Muscle of arm (tissue), 12 donors: ENCODE data around the gene RHBDL1. TPM values are rescaled to one million over a fixed set of nuclear protein-coding genes. Genes with fewer than 3 reads are reported as not detected.

Experiments used
- DNase-seq: peaks from one replicate; pipeline ENCODE4 v3.0.0-alpha.2; 2013
- polyA plus RNA-seq, 12 donors: library from polyadenylated mRNA; unstranded; fragments of 120-200 nt; gene quantifications; one replicate each; pipeline ENCODE4 v1.2.1, GENCODE V29; 2013; ENCODE audit not compliant: insufficient read length in 12 of 12

RHBDL1 gene
- polyA plus RNA-seq, 12 donors: 0.69 to 2.6 (median 1.2) TPM; not detected in 2

GRCh38 chr16:652454-653305 lies 22.8 kb upstream of the RHBDL1 start:
- no peak for DNase-seq

GRCh38 chr16:654034-654433 lies 21.4 kb upstream of the RHBDL1 start:
- DNase-seq: no peak

DNA sequence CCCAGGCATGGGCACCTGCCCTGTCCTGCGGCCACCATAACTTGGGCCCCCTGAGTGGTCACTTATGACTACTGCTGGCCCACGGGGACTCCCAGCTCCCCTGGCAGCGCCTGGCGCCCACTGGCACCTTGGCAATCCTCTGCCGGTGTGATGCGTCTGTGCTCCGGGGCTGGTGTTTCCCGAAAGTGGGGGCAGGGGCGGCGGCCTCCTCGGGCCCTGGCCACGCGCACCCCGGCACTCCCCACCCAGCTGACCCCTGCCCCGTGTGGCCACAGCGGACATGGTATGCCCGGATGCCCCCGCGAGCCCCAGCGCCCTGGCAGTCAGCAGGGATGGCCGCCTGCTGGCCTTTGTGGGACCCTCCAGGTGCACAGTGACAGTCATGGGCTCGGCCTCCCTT lies 18.0 kb upstream of the RHBDL1 start:
- DNase-seq: no peak

- no peak for DNase-seq
These were observed 16.5 kb upstream of the RHBDL1 start for GRCh38 chr16:658679-659571.

- no peak for DNase-seq
These were observed 15.9 kb upstream of the RHBDL1 start for GRCh38 chr16:659618-660017.

GRCh38 chr16:660132-660458 lies 15.4 kb upstream of the RHBDL1 start:
- DNase-seq: no peak

DNA sequence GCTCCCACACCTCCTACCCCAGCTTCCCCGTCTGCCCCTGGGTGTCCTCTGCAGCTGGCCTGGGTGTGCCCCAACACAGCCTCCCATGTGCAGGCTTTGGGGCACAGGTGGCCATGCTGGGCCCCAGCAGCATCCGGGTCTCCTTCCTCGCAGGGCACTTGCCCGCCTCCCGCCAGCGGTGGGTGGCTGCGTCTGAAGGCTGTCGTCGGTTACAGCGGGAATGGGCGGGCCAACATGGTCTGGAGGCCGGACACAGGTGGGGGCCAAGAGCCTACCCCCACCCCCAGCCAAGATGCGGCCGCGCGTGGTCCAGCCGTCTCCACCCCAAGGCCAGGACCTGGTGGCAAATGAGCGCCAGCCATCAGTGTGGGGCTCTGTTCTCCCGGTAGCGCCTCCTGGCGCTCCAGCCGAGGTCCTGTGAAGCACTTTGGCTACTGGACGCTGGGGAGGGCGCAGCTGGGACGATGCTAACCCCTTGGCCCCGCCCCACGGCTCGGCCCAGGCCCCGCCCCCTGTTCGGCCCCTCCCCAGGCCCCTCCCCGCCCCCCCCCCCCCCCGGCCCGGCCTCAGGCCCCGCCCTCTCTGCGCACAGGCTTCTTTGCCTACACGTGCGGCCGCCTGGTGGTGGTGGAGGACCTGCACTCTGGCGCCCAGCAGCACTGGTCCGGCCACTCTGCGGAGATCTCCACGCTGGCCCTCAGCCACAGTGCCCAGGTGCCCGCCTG lies 14.8 kb upstream of the RHBDL1 start:
- peak; percentile 66 for DNase-seq

DNA sequence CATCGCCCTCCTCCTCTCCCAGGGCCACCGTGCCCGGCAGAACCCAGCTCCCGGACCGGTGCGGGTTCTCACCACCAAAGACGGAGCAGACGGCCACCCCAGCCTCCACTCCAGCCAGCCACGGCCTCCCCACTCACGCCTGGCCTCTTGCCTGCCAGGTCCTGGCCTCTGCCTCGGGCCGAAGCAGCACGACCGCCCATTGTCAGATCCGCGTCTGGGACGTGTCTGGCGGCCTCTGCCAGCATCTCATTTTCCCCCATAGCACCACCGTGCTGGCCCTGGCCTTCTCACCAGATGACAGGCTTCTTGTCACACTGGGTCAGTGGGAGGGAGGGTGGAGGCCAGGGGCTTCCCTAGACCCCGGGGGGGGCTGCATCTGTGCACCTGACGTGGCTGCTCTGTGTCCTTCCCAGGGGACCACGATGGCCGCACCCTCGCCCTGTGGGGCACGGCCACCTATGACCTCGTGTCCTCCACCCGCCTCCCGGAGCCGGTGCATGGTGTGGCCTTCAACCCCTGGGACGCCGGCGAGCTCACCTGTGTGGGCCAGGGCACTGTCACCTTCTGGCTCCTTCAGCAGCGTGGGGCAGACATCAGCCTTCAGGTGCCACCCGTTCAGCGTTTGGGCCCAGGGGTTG lies 14.2 kb upstream of the RHBDL1 start:
- DNase-seq: no peak

- no peak for DNase-seq
These were observed 13.4 kb upstream of the RHBDL1 start for GRCh38 chr16:662095-662494.

DNA sequence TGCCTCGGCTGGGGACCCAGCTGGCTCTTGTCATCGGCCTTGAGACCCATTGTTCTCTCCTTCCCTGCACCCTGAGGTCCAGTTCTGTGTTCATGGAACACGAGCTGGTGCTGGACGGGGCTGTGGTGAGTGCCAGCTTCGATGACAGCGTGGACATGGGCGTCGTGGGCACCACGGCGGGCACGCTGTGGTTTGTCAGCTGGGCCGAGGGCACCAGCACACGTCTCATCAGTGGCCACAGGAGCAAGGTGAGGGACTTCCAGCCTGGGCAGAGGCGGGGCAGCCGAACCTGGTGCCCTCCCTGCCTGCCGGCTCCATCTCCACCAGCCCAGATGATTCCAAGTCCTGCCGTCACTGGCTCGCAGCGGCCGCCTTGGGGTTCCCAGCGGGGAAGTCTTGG lies 12.9 kb upstream of the RHBDL1 start:
- no peak for DNase-seq

DNA sequence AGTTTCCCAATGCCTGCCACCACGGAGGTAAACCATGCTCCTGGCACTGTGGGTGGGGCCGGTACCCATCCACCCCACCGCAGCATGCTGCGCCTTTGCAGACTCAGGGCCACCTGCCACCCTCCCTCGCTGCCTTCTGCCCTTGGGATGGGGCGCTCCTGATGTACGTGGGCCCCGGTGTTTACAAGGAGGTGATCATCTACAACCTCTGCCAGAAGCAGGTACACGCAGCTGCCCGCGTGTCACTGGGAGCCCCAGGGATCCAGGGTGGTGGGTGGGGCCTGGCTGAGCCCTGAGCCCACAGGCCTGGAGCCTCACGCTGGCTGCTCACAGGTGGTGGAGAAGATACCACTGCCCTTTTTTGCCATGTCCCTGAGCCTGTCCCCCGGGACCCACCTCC lies 8.9 kb upstream of the RHBDL1 start:
- no peak for DNase-seq

DNA sequence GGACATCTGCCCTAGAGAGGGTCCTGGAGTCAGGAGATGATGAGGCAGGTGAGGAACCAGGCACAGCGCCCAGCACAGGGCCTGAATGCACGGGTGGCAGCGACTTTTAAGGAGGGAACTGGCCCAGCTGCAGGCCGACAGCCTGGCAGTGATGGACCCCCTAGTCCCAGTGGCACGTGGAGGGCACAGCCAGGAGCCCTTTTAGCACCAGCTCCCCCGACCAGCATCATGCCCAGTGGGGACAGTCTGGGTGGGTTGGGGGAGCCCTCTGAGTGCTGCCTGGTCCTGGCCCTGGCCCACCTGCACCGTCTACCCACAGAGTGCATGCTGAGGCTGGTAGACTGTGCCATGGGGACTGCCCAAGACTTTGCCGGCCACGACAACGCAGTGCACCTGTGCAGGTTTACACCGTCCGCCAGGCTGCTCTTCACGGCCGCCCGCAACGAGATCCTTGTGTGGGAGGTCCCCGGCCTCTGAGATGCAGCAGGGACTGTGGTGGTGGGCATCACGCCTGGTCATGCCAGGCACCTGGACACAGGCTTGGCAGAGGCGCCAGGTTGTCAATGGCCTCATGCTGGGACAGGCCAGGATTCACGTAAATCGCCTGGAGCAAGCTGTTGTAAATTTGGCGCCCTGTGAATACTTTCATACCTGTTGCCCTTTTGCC lies 8.2 kb upstream of the RHBDL1 start:
- no peak for DNase-seq

DNA sequence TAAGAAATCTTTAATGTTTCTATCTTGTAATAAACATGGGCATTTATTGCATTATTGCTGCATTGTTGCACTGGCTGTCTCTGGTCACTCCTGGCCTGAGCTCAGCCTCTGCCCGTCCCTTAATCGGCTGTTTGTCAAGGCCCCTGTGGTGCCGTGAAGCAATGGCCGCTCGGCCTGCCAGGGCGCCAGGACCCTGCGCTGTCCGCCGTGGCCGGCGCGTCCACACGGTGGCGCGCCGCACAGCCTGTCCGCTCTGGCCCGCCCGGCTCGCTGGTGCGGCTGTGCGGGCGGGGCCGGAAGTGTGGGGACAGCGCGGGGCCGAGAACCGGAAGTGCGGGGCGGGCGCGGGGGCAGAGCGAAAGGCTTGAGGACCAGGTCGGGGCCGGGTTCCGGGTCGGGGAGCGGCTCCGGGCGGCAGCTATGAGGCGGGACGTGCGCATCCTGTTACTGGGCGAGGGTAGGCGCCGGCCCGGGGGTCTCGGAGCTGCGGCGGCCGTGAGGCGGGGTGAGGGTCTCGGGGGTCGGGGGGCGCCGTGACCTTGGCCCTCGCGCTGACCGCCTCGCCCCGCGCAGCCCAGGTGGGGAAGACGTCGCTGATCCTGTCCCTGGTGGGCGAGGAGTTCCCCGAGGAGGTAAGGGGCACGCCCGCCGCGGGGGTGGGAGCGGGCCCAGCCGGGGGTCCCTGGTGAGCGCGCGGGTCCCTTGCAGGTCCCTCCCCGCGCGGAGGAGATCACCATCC lies 7.5 kb upstream of the RHBDL1 start, which contains the start of gene RHOT2:
TSS of gene RHOT2 (plus strand) at position 353 of the 739 bp plus-strand sequence. CDS start at position 421, 68 bp downstream.
- peak; percentile 86 for DNase-seq

- DNase-seq: no peak
These were observed 6.8 kb upstream of the RHBDL1 start for GRCh38 chr16:668519-669171.

DNA sequence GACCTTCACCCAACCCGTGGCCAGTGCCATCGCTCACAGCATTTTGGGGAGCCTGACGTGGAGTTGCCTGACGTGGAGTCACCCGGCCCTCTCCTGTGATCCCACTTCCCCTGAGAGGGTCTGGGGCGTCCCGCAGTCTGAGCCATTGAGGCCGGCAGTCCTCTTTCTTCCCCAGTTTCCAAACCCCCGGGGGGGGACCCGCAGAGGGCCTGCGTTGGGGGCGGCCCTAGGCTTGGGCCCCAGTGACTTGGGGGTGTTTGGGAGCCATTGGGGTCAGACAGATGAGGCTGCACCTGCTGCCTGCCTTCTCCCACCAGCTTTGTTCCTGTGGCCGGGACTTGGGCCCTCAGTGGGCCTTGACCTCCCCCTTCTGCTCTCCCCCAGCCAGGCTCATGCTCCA lies 5.8 kb upstream of the RHBDL1 start:
- no peak for DNase-seq

DNA sequence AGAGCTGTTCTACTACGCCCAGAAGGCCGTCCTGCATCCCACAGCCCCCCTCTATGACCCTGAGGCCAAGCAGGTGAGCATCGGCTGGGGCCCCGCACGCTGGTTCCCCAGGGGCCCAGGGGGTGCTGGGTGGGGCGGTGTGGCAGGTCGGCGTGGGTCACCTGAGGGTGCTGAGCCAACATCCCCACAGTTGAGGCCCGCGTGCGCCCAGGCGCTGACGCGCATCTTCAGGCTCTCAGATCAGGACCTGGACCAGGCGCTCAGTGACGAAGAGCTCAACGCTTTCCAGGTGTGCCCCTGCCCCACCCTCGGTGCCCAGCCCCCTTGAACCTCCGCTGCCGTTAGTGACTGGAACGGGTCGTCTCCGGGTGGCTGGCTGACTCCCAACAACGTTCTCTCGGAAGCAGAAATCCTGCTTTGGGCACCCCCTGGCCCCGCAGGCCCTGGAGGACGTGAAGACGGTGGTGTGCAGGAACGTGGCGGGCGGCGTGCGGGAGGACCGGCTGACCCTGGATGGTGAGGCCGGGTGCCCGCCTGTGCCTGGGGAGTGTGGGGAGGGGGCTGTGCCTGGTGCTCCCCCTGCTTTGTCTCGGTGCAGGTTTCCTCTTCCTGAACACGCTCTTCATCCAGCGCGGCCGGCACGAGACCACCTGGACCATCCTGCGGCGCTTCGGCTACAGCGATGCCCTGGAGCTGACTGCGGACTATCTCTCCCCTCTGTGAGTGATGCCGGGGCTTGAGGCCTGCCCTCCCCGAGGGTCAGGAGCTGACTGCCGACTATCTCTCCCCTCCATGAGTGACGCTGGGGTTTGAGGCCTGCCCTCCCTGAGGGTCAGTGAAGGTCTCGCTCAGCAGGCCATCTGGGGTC lies 4.8 kb upstream of the RHBDL1 start:
- DNase-seq: no peak

GRCh38 chr16:671353-672131 lies 3.9 kb upstream of the RHBDL1 start:
- DNase-seq: no peak

DNA sequence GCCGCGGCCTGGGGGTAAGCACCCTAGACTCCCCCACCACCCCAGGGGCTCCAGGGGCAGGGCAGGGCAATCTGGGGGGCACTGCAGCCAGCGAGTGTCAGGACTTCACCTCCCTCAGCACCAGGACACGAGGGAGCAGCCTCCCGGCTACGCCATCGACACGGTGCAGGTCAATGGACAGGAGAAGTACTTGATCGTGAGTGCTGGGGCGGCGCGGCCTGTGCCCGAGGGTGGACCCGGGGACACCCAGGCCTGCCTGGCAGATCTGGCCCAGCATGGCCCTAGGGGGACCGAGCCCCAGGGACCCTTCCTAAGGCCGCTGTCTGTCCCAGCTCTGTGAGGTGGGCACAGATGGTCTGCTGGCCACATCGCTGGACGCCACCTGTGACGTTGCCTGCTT lies 3.1 kb upstream of the RHBDL1 start:
- no peak for DNase-seq
